Upper lobe of left lung (tissue), 4 donors: Measurements from ENCODE around the gene ANKRD65.

Source experiments
- CTCF ChIP-seq, 6 experiments: fragments of 450-650 bp in 4 of 6; fragments of 200-600 bp in 2 of 6; sonication (generic) in 2 of 6; IDR thresholded peaks; one replicate each; pipeline ENCODE4 v1.5.1; 2016 to 2019; ENCODE audit warnings: antibody characterized with exemption in 6 of 6
- EP300 ChIP-seq, 4 donors: sonication (generic); formaldehyde crosslinking; IDR thresholded peaks; one replicate each; pipeline ENCODE4 v1.5.1; 2017; ENCODE audit warnings: antibody characterized with exemption in 4 of 4, control low read depth in 2 of 4
- POLR2A ChIP-seq, 4 donors: fragments of 450-650 bp; IDR thresholded peaks; one replicate each; pipeline ENCODE4 v1.5.1; 2016 to 2017; ENCODE audit warnings: antibody characterized with exemption in 4 of 4, mild to moderate bottlenecking in 2 of 4

- TF ChIP-seq CTCF (IDR thresholded peaks at IDR 0.05) (no peak), POLR2A (IDR thresholded peaks at IDR 0.05) (no peak), EP300 (IDR thresholded peaks at IDR 0.05) (no peak)
Measured at GRCh38 chr1:1430992-1431844, 10.1 kb upstream of the ANKRD65 start.
